Thoracic aorta (tissue), 2 donors: Measurements from ENCODE around the gene CCL16. TPM values are rescaled to one million over a fixed set of nuclear protein-coding genes. Genes with fewer than 3 reads are reported as not detected.
"Not testable (repeated sequence)": the region's sequence is repeated elsewhere in the genome, so short reads cannot be mapped to it uniquely, and the experiment has no call there.

Experiments
- ATAC-seq: fragments of 150-250 bp; one replicate; pipeline ENCODE4 v1.8.0; 2017; ENCODE audit warnings: low read depth; ENCODE audit not compliant: insufficient number of reproducible peaks, low FRiP score
- DNase-seq: peaks from one replicate; pipeline ENCODE4 v3.0.0-alpha.2; 2020; ENCODE audit warnings: low spot score
- H3K27ac ChIP-seq, 2 donors: fragments of 200-600 bp; sonication (generic); 1 replicate in 1 of 2; 2 replicates in 1 of 2; pipeline ENCODE4 v1.5.1; 2016; ENCODE audit warnings: mild to moderate bottlenecking in 2 of 2, moderate library complexity in 2 of 2
- H3K27me3 ChIP-seq: fragments of 200-600 bp; sonication (generic); replicated peaks from 2 replicates; pipeline ENCODE4 v1.6.0; 2016; ENCODE audit warnings: mild to moderate bottlenecking; ENCODE audit not compliant: insufficient read depth
- H3K36me3 ChIP-seq: fragments of 200-600 bp; sonication (generic); one replicate; pipeline ENCODE4 v1.5.1; 2016
- H3K4me1 ChIP-seq, 2 donors: fragments of 200-600 bp; sonication (generic); 1 replicate in 1 of 2; 2 replicates in 1 of 2; pipeline versions ENCODE4 v1.5.1 to v1.6.0; 2016; ENCODE audit warnings: low read depth in 2 of 2, mild to moderate bottlenecking in 1 of 2; ENCODE audit not compliant: control insufficient read depth in 1 of 2
- H3K4me3 ChIP-seq: fragments of 200-600 bp; sonication (generic); 2 replicates; pipeline ENCODE4 v1.5.1; 2016; ENCODE audit warnings: mild to moderate bottlenecking
- H3K9me3 ChIP-seq: fragments of 200-600 bp; sonication (generic); 2 replicates; pipeline ENCODE4 v1.5.1; 2016
- total RNA-seq, 2 donors: library from RNA; depleted of rRNA; stranded (reverse); fragments of >200 nt; gene quantifications; one replicate each; pipeline versions ENCODE4 v1.1.0 to v1.2.3, GENCODE V29; 2016
- TF ChIP-seq, protein P1 (sequence below): fragments of 200-600 bp; sonication (generic); IDR thresholded peaks from one replicate; pipeline ENCODE4 v1.5.1; 2019; ENCODE audit warnings: antibody characterized with exemption

The CCL16 gene
- total RNA-seq, 2 donors from 2014 or later: not detected

GRCh38 chr17:35998756-35999155 is 17.5 kb upstream of the CCL16 start:
- Histone ChIP-seq H3K36me3 (no peaks in the 10 kb centered on the region), H3K27me3 (no peaks in the 10 kb centered on the region), H3K4me1 (no peaks in the 10 kb centered on the region), H3K9me3 (peaks cover 3% of the 10 kb centered on the region), H3K4me3 (no peak overlapping the region), H3K27ac (no peak overlapping the region)
- no peak for DNase-seq
- TF ChIP-seq, protein P1, sequence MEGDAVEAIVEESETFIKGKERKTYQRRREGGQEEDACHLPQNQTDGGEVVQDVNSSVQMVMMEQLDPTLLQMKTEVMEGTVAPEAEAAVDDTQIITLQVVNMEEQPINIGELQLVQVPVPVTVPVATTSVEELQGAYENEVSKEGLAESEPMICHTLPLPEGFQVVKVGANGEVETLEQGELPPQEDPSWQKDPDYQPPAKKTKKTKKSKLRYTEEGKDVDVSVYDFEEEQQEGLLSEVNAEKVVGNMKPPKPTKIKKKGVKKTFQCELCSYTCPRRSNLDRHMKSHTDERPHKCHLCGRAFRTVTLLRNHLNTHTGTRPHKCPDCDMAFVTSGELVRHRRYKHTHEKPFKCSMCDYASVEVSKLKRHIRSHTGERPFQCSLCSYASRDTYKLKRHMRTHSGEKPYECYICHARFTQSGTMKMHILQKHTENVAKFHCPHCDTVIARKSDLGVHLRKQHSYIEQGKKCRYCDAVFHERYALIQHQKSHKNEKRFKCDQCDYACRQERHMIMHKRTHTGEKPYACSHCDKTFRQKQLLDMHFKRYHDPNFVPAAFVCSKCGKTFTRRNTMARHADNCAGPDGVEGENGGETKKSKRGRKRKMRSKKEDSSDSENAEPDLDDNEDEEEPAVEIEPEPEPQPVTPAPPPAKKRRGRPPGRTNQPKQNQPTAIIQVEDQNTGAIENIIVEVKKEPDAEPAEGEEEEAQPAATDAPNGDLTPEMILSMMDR: no peak
- no peak for ATAC-seq

- TF ChIP-seq, protein P1: no peak
- Histone ChIP-seq H3K27me3 (no peaks in the 10 kb centered on the region), H3K36me3 (no peaks in the 10 kb centered on the region), H3K4me1 (no peaks in the 10 kb centered on the region), H3K9me3 (peaks cover 3% of the 10 kb centered on the region), H3K27ac (no peak overlapping the region), H3K4me3 (no peak overlapping the region)
- DNase-seq (no peak), ATAC-seq (no peak)
These were observed 16.8 kb upstream of the CCL16 start for GRCh38 chr17:35998018-35998545.

- H3K27ac ChIP-seq, DNase-seq, ATAC-seq, H3K36me3 ChIP-seq, H3K9me3 ChIP-seq, H3K4me1 ChIP-seq, H3K4me3 ChIP-seq, H3K27me3 ChIP-seq: not testable (repeated sequence)
These were observed 14.0 kb upstream of the CCL16 start for GRCh38 chr17:35995346-35995745.

- TF ChIP-seq, protein P1: no peak
- H3K4me1 ChIP-seq: no peaks in the 10 kb centered on the region
- no peaks in the 10 kb centered on the region for H3K27me3 ChIP-seq
- no peak for DNase-seq
- no peak for ATAC-seq
- no peak overlapping the region for H3K27ac ChIP-seq
- H3K4me3 ChIP-seq: no peak overlapping the region
- H3K9me3 ChIP-seq: peaks cover 3% of the 10 kb centered on the region
- H3K36me3 ChIP-seq: no peaks in the 10 kb centered on the region
These were observed 9.8 kb upstream of the CCL16 start for GRCh38 chr17:35991075-35991474.

GRCh38 chr17:35988164-35988563 is 6.9 kb upstream of the CCL16 start:
- DNase-seq: no peak

More at GRCh38 chr17:35988164-35988563, 6.9 kb upstream of the CCL16 start:
- Histone ChIP-seq H3K4me3 (no peak overlapping the region), H3K27me3 (no peaks in the 10 kb centered on the region), H3K36me3 (no peaks in the 10 kb centered on the region), H3K9me3 (no peaks in the 10 kb centered on the region), H3K27ac (no peak overlapping the region), H3K4me1 (no peaks in the 10 kb centered on the region)
- TF ChIP-seq, protein P1: no peak
- ATAC-seq: no peak
